GM04503 (cell line): ENCODE results near the gene BPIFA3.

Experiments
- DNase-seq: peaks from one replicate; pipeline ENCODE4 v3.0.0-alpha.2; 2012; ENCODE audit warnings: low read depth

Gene BPIFA3

DNA sequence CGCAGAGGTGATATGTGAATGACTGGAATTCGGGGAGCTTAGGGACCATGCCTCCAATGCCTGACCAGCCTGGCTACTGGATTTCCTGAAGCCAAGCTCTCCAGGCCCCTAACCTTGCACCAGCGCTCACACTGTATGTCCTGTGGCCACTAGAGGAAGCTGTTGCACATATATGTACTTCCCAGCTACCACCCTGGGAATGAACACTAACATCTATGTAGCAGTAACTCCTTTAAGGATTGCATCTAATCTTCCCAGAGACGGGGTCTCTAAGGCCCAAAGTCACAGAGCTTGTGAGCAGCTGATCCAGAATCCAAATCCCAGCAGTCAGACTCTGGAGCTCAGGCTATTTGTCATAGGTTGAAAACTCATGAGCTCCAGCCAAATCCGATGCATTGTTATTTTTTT lies 45.5 kb downstream of the BPIFA3 start:
- no peak for DNase-seq

DNA sequence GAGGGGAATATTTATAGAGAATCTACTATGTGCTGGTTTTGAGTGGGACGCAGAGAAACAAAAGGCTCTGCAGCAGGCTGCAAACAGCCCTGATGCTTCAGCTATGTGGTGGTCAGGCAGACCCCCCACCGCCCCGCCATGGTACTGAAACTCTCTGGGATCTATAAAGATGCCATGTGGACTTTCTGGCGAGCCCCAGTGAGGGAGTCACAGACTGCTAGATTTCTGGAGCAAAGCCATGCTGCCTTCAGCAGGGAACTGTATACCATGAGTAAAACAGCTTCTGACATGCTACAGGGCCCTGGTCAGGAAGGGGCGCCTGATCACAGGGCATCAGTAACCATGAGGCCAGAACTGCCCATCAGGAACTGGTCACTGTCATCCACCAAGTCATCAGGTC lies 46.6 kb downstream of the BPIFA3 start:
- no peak for DNase-seq

- DNase-seq = no peak
Observed at GRCh38 chr20:33267701-33268100, 50.5 kb downstream of the BPIFA3 start.

- DNase-seq = no peak
Observed at GRCh38 chr20:33272155-33272873, 55.2 kb downstream of the BPIFA3 start.

DNA sequence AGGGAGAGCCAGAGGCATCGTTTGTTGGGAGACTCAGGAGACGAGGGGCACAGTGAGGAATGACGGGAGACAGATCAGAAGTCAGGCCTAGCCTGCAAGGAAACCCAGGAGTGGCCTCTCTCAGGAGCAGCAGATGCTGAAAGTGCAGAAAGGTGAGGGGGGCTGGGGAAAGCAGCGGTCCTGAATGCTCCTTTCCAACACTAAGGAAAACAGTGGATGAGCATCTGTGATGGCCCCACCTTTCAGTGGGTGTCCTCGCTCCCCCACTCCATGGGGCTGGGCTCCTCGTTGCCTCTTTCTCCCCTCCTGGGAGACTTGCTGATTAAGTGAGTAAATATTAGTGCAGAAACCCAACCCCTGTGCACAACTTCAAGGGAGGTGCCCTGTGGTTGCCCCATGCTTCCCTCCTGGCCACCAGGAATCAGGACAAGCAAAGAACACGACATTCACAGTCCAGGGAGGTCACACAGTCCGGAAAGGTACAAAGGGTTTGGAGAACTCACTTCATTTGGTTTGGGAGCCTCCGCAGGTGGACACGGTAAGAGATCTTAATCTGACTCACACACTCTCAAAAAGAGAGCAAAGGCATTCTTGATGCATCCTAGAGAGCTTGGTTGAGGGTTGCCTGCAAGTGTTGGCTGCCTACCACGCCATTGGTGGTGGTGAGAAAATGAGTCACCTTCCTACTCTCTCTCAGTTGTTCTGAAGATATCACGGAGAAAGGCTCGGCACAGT lies 56.1 kb downstream of the BPIFA3 start:
- DNase-seq = no peak

GRCh38 chr20:33275215-33275614 lies 58.1 kb downstream of the BPIFA3 start:
- DNase-seq = no peak

GRCh38 chr20:33275871-33276270 lies 58.7 kb downstream of the BPIFA3 start:
- DNase-seq = no peak

DNA sequence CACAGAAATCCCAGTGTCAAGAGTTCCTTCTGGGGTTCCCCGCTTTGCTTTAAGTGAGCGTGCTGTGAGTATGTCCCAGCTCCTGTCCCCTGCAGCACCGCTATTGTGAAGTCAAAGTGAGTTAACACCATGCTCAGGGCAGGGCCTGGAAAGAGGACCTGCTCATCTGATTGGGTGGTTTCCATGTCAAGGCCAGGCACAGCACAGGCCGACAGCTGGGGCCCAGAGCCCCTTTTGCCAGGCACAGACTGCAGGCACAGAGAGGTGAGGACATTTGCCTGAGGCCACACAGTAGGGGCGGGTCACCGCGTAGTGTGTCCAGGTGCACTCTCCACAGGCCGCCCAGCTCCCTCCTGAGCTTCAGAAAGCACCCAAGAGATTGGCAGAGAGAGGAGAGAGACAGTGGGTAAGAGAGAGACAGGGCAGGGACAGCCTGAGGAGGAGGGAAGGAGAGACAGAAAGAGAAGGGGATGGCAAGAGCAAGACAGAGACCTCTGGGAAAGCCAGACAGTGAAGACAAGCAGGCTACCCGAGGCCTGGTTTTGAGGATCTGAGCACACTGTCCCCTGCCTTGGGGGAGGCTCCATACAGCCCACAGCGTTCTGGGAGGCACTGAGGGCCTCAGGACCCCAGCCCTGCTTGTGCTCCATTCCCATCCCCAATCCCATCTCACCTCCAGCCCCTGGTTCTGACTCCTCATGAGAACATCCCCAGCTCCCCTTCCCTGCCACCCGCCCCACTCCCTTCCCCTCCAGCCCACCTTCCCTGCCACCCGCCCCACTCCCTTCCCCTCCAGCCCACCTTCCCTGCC lies 59.4 kb downstream of the BPIFA3 start:
- no peak for DNase-seq
